ENCODE results near the gene ATP5PO.

GRCh38 chr21:33861125-33861524 is 54.5 kb downstream of the ATP5PO start:
- TF ChIP-seq EZH2 (IDR thresholded peaks at IDR 0.05; ENCODE audit: borderline replicate concordance, insufficient read depth, low read depth, low read length, poor library complexity, severe bottlenecking) = no peak
- no peak for TF ChIP-seq CTCF (IDR thresholded peaks at IDR 0.05)

Measured in B cell (primary cell).